Fibroblast of peridontal ligament (primary cell): ENCODE data around the gene DOCK9.

ENCODE experiments used
- DNase-seq: peaks from one replicate; pipeline ENCODE4 v3.0.0-alpha.2; 2010; ENCODE audit errors: extremely low read depth

The DOCK9 gene

DNA sequence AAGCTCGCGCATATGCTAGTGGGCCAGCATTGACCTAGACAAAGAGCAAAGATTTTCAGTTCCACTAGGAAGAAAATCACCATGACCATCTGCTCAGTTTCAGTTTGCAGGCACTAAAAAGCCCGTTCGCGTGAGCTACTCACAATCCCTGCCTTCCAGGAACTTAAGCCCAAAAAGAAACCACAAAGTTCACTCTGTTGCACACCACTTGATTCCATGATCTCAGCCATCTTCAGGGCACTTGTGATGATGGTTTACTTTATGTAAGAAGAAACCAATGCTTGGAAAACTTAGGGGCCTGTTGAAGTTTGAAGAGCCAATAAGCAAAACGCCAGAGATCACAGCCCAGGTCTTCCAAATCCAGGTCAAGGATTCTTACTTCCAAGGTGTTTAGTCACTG is 180.4 kb downstream of the DOCK9 start:
- peak; percentile 78 for DNase-seq

- DNase-seq = no peak
Observed at GRCh38 chr13:98796798-98797197, 181.1 kb downstream of the DOCK9 start.

DNA sequence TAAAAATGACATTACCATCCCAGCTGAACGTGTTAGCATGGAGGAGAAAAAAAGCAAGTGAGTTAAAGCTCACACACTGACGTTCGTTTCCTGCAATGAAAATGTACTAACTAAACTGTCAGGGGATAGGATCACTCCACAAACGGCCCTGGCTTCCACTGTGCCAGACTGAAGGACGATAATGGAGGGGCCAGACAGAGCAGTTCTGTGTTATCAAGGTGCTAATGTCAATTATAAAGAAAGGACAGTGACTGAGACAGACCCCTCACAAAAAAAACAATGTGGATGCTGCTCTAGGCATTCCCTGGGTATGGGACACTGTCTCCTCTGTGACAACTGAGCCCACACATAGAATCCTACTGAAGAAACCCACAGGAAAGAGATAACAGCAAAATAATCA is 181.7 kb downstream of the DOCK9 start:
- no peak for DNase-seq

GRCh38 chr13:98795220-98795619 is 182.6 kb downstream of the DOCK9 start:
- DNase-seq = no peak

DNA sequence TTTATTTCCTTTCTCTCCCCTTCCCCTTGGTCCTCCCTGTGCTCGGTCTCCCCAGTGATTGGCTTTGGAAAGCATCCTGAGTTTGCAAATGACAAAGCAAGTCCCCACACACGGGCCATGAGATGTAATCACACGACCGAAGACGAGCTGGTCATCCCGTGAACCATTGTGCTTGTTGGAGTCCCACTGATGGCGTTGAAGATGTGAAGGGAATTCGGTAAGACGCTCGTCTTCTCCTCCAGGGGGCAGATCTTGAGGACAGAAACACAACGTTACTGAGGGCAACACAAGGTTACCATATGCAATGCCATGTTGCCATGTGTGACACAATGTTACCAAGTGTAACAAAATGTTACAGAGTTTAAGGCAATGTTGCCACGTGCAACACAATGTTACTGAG is 183.4 kb downstream of the DOCK9 start:
- no peak for DNase-seq

DNA sequence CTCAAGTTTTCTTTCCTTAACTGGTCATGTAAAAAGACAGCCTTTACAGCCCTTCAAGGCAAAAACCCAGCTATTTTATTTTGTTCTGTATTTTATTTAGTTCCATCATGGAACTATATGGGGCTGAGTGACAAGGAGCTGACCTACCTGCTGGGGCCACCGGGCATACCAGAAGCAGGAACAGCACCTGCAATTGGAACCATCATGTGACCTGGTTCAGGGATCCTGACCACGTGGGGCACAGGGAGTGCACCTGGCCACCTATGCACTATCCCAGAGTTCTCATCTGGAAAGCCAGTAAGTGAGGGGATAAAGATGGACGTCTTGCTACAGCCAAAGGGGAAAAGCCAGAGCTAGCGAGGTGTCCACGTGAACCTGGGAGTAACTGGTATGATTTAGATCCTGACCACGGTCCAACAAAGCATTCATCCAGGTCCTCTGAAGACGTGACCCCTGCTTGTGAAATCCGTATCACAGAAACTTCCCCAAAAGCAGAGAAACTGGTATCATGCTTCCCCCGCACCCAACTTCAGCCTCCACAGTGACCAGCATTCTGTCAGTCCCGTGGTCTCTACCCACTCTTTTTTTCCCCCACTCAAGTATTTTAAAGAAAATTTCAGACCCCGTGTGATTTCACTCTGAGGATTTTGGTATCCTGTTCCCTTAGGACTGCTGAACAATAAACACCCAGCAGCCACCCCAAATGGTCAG is 184.9 kb downstream of the DOCK9 start:
- no peak for DNase-seq

GRCh38 chr13:98792321-98792720 is 185.5 kb downstream of the DOCK9 start:
- no peak for DNase-seq

DNA sequence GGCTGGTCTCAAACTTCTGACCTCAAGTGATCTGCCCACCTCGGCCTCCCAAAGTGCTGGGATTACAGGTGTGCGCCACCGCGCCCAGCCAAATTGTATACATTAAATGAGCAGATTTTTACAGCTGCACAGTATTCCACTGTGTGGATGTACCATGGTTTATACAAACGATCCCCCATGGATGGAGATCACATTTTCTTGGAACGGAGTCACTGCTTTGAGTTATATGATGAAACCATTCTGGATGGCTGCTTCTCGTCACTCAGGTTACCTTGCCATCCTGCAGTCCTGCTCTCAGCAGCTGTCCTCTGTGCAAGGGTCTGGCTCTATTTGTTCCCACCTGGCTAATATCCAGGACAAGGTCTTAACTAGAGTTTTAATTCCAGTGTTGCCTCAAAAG is 186.3 kb downstream of the DOCK9 start:
- no peak for DNase-seq

GRCh38 chr13:98787996-98788395 is 189.9 kb downstream of the DOCK9 start:
- DNase-seq = no peak

- no peak for DNase-seq
Observed at GRCh38 chr13:98787173-98787572, 190.7 kb downstream of the DOCK9 start.

- DNase-seq = no peak
Observed at GRCh38 chr13:98786023-98786422, 191.8 kb downstream of the DOCK9 start.

GRCh38 chr13:98785405-98785804 is 192.5 kb downstream of the DOCK9 start:
- DNase-seq = no peak

- DNase-seq = no peak
Observed at GRCh38 chr13:98784666-98785065, 193.2 kb downstream of the DOCK9 start.

GRCh38 chr13:98783856-98784478 is 193.9 kb downstream of the DOCK9 start:
- DNase-seq = no peak

DNA sequence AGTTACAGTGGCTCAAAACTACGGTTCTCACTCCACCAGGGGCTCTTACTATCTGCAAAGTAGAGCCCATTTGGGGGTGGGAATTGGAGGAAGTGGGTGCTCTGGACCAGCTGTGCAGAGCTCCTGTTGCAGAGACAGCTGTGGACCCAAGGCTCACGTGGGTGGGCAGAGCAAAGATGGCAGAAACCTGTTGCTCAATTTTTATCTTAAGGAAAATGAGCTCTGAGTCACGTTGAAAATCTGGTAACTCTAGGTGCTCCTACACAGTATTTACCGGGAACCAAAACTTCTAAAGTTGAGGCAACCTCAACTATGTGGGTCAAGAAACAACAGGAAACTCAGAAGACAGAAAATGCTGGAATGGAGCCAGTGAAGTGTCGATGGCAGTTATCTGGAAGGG is 195.2 kb downstream of the DOCK9 start:
- DNase-seq = no peak

DNA sequence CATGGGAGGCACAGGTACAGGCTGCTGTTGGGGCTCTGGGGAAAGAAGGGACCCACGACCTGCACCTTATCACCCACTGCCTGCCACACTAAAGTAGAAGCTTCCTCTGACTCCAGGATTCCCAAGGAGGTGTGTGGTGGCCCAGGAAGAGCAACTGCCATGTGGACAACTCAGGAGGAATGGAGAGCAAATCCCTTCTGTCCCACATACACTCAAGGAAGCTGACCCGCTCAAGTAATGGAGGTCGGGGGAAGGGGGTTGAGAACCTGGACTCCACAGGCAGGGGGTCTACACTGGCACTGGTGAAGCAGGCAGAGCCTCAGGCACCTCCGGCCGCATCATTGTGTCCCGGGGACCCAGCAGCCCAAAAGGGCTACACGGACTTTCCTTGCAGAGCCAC is 196.0 kb downstream of the DOCK9 start:
- no peak for DNase-seq

DNA sequence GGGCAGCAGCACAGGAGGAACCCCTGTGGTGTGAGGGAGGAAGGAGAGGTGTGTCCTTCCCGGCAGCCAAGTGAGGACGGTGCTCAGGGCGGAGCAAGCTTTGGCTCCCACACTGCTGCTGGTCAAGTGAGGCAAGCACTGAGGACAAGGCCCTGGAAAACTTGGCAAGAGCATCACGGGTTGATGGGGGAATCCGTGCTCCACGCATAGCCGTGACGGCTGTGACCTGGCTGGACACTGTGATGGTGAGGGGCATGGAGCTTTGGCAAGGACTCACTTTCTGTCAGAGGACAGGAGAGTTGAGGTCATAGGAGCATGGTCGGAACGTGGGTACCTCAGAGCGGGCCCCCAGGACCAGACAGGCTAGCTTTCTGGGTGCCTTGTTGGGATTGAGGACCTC is 196.4 kb downstream of the DOCK9 start:
- no peak for DNase-seq

DNA sequence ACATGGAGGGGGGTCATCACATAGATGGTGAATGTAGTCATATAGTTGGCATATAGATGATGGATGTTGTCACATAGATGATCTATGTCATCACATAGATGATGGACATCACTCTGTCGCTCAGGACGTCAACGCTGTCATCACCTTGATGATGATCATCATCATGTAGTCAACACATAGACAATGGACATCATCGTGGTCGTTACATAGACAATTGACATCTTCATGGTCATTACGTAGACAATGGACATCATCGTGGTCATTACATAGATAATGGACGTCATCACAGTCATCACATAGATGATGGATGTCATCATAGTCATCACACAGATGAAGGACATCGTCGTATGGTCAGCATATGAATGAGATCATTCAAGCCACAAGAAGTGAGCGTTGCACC is 196.8 kb downstream of the DOCK9 start:
- DNase-seq = no peak

- DNase-seq = no peak
Observed at GRCh38 chr13:98780451-98780850, 197.4 kb downstream of the DOCK9 start.

- DNase-seq = no peak
Observed at GRCh38 chr13:98779695-98780094, 198.2 kb downstream of the DOCK9 start.

DNA sequence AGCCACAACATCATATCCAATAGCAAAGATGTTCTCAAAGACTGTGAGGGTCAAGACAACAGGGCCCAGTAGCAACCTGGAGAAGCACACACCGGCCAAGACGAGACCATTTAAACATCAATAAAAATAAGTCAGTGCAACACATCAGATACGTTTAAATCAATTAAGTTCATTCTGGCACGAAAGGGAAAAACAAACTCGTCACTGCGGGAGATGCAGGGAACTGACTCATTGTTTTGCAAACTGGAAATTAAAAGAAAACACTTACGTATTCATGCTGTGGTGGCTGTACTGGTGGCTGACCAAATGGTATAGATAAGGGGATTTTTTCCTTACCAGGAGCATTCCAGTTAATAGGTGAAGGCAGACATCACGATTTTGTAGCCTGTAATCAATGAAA is 199.1 kb downstream of the DOCK9 start:
- DNase-seq = no peak

DNA sequence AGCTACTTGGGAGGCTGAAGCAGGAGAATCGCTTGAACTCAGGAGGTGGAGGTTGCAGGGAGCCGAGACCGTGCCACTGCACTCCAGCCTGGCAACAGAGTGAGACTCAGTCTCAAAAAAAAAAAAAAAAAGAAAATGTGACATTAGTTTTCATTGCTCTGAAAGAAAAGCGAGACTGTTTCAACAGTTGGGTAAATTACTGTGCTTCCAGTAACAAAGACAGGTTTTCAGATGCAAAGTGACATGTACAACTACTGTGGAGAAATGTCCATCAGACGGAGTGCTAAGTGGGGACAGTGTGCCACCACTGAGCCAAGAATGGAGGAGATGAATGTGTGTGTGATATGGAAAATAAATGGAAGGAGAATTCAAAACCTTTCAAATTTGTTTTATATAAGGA is 201.2 kb downstream of the DOCK9 start:
- DNase-seq = no peak

- DNase-seq = no peak
Observed at GRCh38 chr13:98775844-98776598, 201.8 kb downstream of the DOCK9 start.
